Measurements from ENCODE around the gene COPB2. TPM values are rescaled to one million over a fixed set of nuclear protein-coding genes. Genes with fewer than 3 reads are reported as not detected.

Gene COPB2
- total RNA-seq, 1 donor = 164 TPM

- DNase-seq (ENCODE audit: insufficient read length, low spot score, missing footprints) = no peak
- Histone ChIP-seq H3K4me3 (ENCODE audit: insufficient read depth, low read length) (peak within 1 kb of the TSS; percentile 96), H3K4me2 (ENCODE audit: insufficient read depth, low read length) (peak within 1 kb of the TSS; percentile 99), H2AFZ (ENCODE audit: low read length) (peak within 1 kb of the TSS; percentile 99), H3K27ac (ENCODE audit: low read depth, low read length) (peak within 1 kb of the TSS; percentile 90), H4K20me1 (ENCODE audit: insufficient read depth, low read length) (peaks cover 7% of the 10 kb centered on the region), H3K9me3 (ENCODE audit: low read depth, low read length) (no peaks in the 10 kb centered on the region), H3K79me2 (ENCODE audit: insufficient read depth, low read length) (peaks cover 44% of the 10 kb centered on the region), H3K4me1 (ENCODE audit: insufficient read depth, low read length) (peaks cover 22% of the 10 kb centered on the region), H3K27me3 (ENCODE audit: insufficient read depth, low read length) (no peaks in the 10 kb centered on the region), H3K36me3 (ENCODE audit: insufficient read depth, low read length) (peaks cover 15% of the 10 kb centered on the region)
- TF ChIP-seq CTCF (IDR thresholded peaks at IDR 0.05; ENCODE audit: extremely low read depth, low read depth, low read length) = no peak
These were observed 45.3 kb downstream of the COPB2 start, which contains the start of gene MRPS22 for GRCh38 chr3:139343895-139344856. MRPS22 (plus strand) TSS chr3:139344020; CDS start chr3:139344027, 7 bp downstream.

- DNase-seq (ENCODE audit: insufficient read length, low spot score, missing footprints) = no peak
- Histone ChIP-seq H3K36me3 (ENCODE audit: insufficient read depth, low read length) (no peaks in the 10 kb centered on the region), H3K4me3 (ENCODE audit: insufficient read depth, low read length) (no peak overlapping the region), H3K27ac (ENCODE audit: low read depth, low read length) (no peak overlapping the region), H2AFZ (ENCODE audit: low read length) (no peak overlapping the region), H3K4me1 (ENCODE audit: insufficient read depth, low read length) (peaks cover 25% of the 10 kb centered on the region), H3K79me2 (ENCODE audit: insufficient read depth, low read length) (peaks cover 34% of the 10 kb centered on the region), H3K27me3 (ENCODE audit: insufficient read depth, low read length) (no peaks in the 10 kb centered on the region), H3K4me2 (ENCODE audit: insufficient read depth, low read length) (no peak overlapping the region), H3K9me3 (ENCODE audit: low read depth, low read length) (no peaks in the 10 kb centered on the region), H4K20me1 (ENCODE audit: insufficient read depth, low read length) (peaks cover 7% of the 10 kb centered on the region)
- TF ChIP-seq CTCF (IDR thresholded peaks at IDR 0.05; ENCODE audit: extremely low read depth, low read depth, low read length) = no peak
These were observed 47.4 kb downstream of the COPB2 start for GRCh38 chr3:139342054-139342453.

- H3K36me3 ChIP-seq (ENCODE audit: insufficient read depth, low read length) = no peaks in the 10 kb centered on the region
- H2AFZ ChIP-seq (ENCODE audit: low read length) = no peak overlapping the region
- peaks cover 21% of the 10 kb centered on the region for H3K79me2 ChIP-seq (ENCODE audit: insufficient read depth, low read length)
- H3K4me2 ChIP-seq (ENCODE audit: insufficient read depth, low read length) = no peak overlapping the region
- H3K9me3 ChIP-seq (ENCODE audit: low read depth, low read length) = no peaks in the 10 kb centered on the region
- no peak for TF ChIP-seq CTCF (IDR thresholded peaks at IDR 0.05; ENCODE audit: extremely low read depth, low read depth, low read length)
- no peak for DNase-seq (ENCODE audit: insufficient read length, low spot score, missing footprints)
- H4K20me1 ChIP-seq (ENCODE audit: insufficient read depth, low read length) = peaks cover 7% of the 10 kb centered on the region
- no peaks in the 10 kb centered on the region for H3K27me3 ChIP-seq (ENCODE audit: insufficient read depth, low read length)
- H3K27ac ChIP-seq (ENCODE audit: low read depth, low read length) = no peak overlapping the region
- no peak overlapping the region for H3K4me3 ChIP-seq (ENCODE audit: insufficient read depth, low read length)
- peaks cover 25% of the 10 kb centered on the region for H3K4me1 ChIP-seq (ENCODE audit: insufficient read depth, low read length)
These were observed 48.7 kb downstream of the COPB2 start for GRCh38 chr3:139340784-139341183.

GRCh38 chr3:139339219-139339906 lies 50.1 kb downstream of the COPB2 start:
- TF ChIP-seq CTCF (IDR thresholded peaks at IDR 0.05; ENCODE audit: extremely low read depth, low read depth, low read length) = no peak
- H3K4me2 ChIP-seq (ENCODE audit: insufficient read depth, low read length) = no peak overlapping the region

More at GRCh38 chr3:139339219-139339906, 50.1 kb downstream of the COPB2 start:
- Histone ChIP-seq H3K9me3 (ENCODE audit: low read depth, low read length) (no peaks in the 10 kb centered on the region), H3K79me2 (ENCODE audit: insufficient read depth, low read length) (peaks cover 7% of the 10 kb centered on the region), H3K27ac (ENCODE audit: low read depth, low read length) (no peak overlapping the region), H3K27me3 (ENCODE audit: insufficient read depth, low read length) (no peaks in the 10 kb centered on the region), H3K36me3 (ENCODE audit: insufficient read depth, low read length) (no peaks in the 10 kb centered on the region), H3K4me1 (ENCODE audit: insufficient read depth, low read length) (peaks cover 11% of the 10 kb centered on the region), H3K4me3 (ENCODE audit: insufficient read depth, low read length) (no peak overlapping the region), H4K20me1 (ENCODE audit: insufficient read depth, low read length) (no peaks in the 10 kb centered on the region), H2AFZ (ENCODE audit: low read length) (no peak overlapping the region)
- DNase-seq (ENCODE audit: insufficient read length, low spot score, missing footprints) = no peak
